GM23248 (cell line): ENCODE results near the gene SMIM22. TPM values are rescaled to one million over a fixed set of nuclear protein-coding genes. Genes with fewer than 3 reads are reported as not detected.

ENCODE experiments used
- DNase-seq: peaks from one replicate; pipeline ENCODE4 v3.0.0-alpha.2; 2015
- H2AFZ ChIP-seq: fragments of 200-600 bp; sonication (generic); 2 replicates; pipeline ENCODE4 v1.6.1; 2016; ENCODE audit warnings: antibody characterized with exemption
- H3F3A ChIP-seq: fragments of 200-600 bp; sonication (generic); 2 replicates; pipeline ENCODE4 v1.6.1; 2016; ENCODE audit warnings: mild to moderate bottlenecking, antibody characterized with exemption, mixed run types; ENCODE audit not compliant: insufficient read depth
- H3K27ac ChIP-seq: fragments of 200-600 bp; sonication (generic); 2 replicates; pipeline ENCODE4 v1.5.1; 2016; ENCODE audit warnings: mild to moderate bottlenecking
- H3K27me3 ChIP-seq: fragments of 200-600 bp; sonication (generic); replicated peaks from 2 replicates; pipeline ENCODE4 v1.6.1; 2016; ENCODE audit warnings: mild to moderate bottlenecking; ENCODE audit not compliant: insufficient read depth
- H3K36me3 ChIP-seq: fragments of 200-600 bp; sonication (generic); 2 replicates; pipeline ENCODE4 v1.6.1; 2016; ENCODE audit warnings: low read depth, mild to moderate bottlenecking
- H3K4me1 ChIP-seq: fragments of 200-600 bp; sonication (generic); 2 replicates; pipeline ENCODE4 v1.6.1; 2016; ENCODE audit warnings: mild to moderate bottlenecking; ENCODE audit not compliant: insufficient read depth
- H3K4me2 ChIP-seq: fragments of 200-600 bp; sonication (generic); one replicate; pipeline ENCODE4 v1.6.1; 2016; ENCODE audit warnings: mild to moderate bottlenecking; ENCODE audit not compliant: unreplicated experiment
- H3K4me3 ChIP-seq: fragments of 200-600 bp; sonication (generic); 2 replicates; pipeline ENCODE4 v1.5.1; 2016; ENCODE audit warnings: mild to moderate bottlenecking
- H3K79me2 ChIP-seq: fragments of 200-600 bp; sonication (generic); 2 replicates; pipeline ENCODE4 v1.6.1; 2016; ENCODE audit warnings: mild to moderate bottlenecking; ENCODE audit not compliant: insufficient read depth
- H3K9ac ChIP-seq: fragments of 200-600 bp; sonication (generic); 2 replicates; pipeline ENCODE4 v1.6.1; 2016; ENCODE audit warnings: mild to moderate bottlenecking
- H3K9me2 ChIP-seq: fragments of 200-600 bp; sonication (generic); 2 replicates; pipeline ENCODE4 v1.6.1; 2016; ENCODE audit warnings: mixed run types, mild to moderate bottlenecking, moderate library complexity; ENCODE audit not compliant: insufficient read depth
- H3K9me3 ChIP-seq: fragments of 200-600 bp; sonication (generic); one replicate; pipeline ENCODE4 v1.6.1; 2017; ENCODE audit warnings: low read depth
- H4K20me1 ChIP-seq: fragments of 200-600 bp; sonication (generic); 2 replicates; pipeline ENCODE4 v1.6.0; 2016; ENCODE audit not compliant: insufficient read depth
- EZH2 ChIP-seq: fragments of 200-600 bp; sonication (generic); IDR thresholded peaks from 2 replicates; pipeline ENCODE4 v1.6.1; 2018; ENCODE audit warnings: antibody characterized with exemption, mild to moderate bottlenecking; ENCODE audit not compliant: insufficient read depth, poor library complexity, severe bottlenecking
- EZH2phosphoT487 ChIP-seq: fragments of 200-600 bp; sonication (generic); IDR thresholded peaks from 2 replicates; pipeline ENCODE4 v1.6.1; 2018; ENCODE audit warnings: antibody characterized with exemption, moderate library complexity, mild to moderate bottlenecking, low read depth; ENCODE audit not compliant: insufficient read depth
- WGBS, 2 experiments: methylation state at CpG; one replicate each; pipeline ENCODE4 v1.1.6; 2015 to 2017; ENCODE audit warnings: low lambda C conversion rate in 2 of 2, low coverage in 1 of 2; ENCODE audit errors: missing lambda C conversion rate in 2 of 2; 5-methylcytosine and 5-hydroxymethylcytosine counted together
- in situ Hi-C: fragments of 300-500 bp; cut with MboI; formaldehyde crosslinking; loops from 2 replicates; pipeline ENCODE4 v1.15.0; 2020
- polyA plus RNA-seq: library from polyadenylated mRNA; unstranded; fragments of >200 nt; fragmentation: Nextera tagmentation; extraction: Ambion mirVana; gene quantifications from 2 replicates; pipeline ENCODE4 v1.2.1, GENCODE V29; 2016
- total RNA-seq: library from RNA; depleted of rRNA; stranded (reverse); fragments of >200 nt; shearing (Covaris generic); gene quantifications from 2 replicates; pipeline ENCODE4 v1.2.3, GENCODE V29; 2014

The SMIM22 gene
- total and polyA plus RNA-seq, 2 experiments from 2014 or later: not detected

GRCh38 chr16:4767872-4768548 lies 27.2 kb upstream of the SMIM22 start:
- in situ Hi-C loops: no loop called here
- peak overlapping the region; percentile 80 for H3K27ac ChIP-seq

GRCh38 chr16:4768549-4769305 lies 26.4 kb upstream of the SMIM22 start:
- peak overlapping the region; percentile 89 for H3K4me2 ChIP-seq
- peaks cover 31% of the 10 kb centered on the region for H3K79me2 ChIP-seq
- H3K9me3 ChIP-seq: no peaks in the 10 kb centered on the region
- H3K4me3 ChIP-seq: peak overlapping the region; percentile 77
- no peaks in the 10 kb centered on the region for H3K36me3 ChIP-seq
- no peaks in the 10 kb centered on the region for H3K27me3 ChIP-seq
- no peaks in the 10 kb centered on the region for H4K20me1 ChIP-seq
- in situ Hi-C loops: no loop called here
- no peak for TF ChIP-seq EZH2phosphoT487
- H3K9me2 ChIP-seq: no peaks in the 10 kb centered on the region
- peaks cover 5% of the 10 kb centered on the region for H3K4me1 ChIP-seq
- peak; percentile 99 for DNase-seq
- peak overlapping the region; percentile 80 for H3K27ac ChIP-seq
- peaks cover 8% of the 10 kb centered on the region; the same call in 1 of the 2 replicates for H3F3A ChIP-seq
- WGBS, 2 experiments: 2 to 3% methylated on average over 36 to 48 of the region's 48 CpGs
- H3K9ac ChIP-seq: peak overlapping the region; percentile 75
- H2AFZ ChIP-seq: peak overlapping the region; percentile 95

More at GRCh38 chr16:4767872-4768548, 27.2 kb upstream of the SMIM22 start:
- Histone ChIP-seq H3K4me3 (peak overlapping the region; percentile 77), H4K20me1 (no peaks in the 10 kb centered on the region), H3K79me2 (peaks cover 38% of the 10 kb centered on the region), H3K27me3 (no peaks in the 10 kb centered on the region), H3F3A (peaks cover 8% of the 10 kb centered on the region; the same call in 1 of the 2 replicates), H3K9me2 (no peaks in the 10 kb centered on the region), H3K36me3 (0 out of 2 replicates have a peak, but pooled peaks cover 4% of the 10 kb centered on the region), H3K4me1 (peaks cover 5% of the 10 kb centered on the region), H3K4me2 (peak overlapping the region; percentile 89), H3K9me3 (no peaks in the 10 kb centered on the region), H3K9ac (peak overlapping the region; percentile 75), H2AFZ (peak overlapping the region; percentile 95)
- WGBS, 2 experiments: 45 to 49% methylated on average over 17 of the region's 17 CpGs
- TF ChIP-seq EZH2: no peak
- TF ChIP-seq EZH2phosphoT487: no peak
- peak; percentile 69 for DNase-seq

- H3F3A ChIP-seq: peaks cover 8% of the 10 kb centered on the region; the same call in 1 of the 2 replicates
- in situ Hi-C loops: no loop called here
- H3K27ac ChIP-seq: no peak overlapping the region
- no peaks in the 10 kb centered on the region for H4K20me1 ChIP-seq
- WGBS, 2 experiments: 65 to 75% methylated on average over 7 of the region's 7 CpGs
- peak overlapping the region; percentile 77; the same call in 1 of the 2 replicates for H3K4me3 ChIP-seq
- no peak overlapping the region for H3K9ac ChIP-seq
- H3K9me2 ChIP-seq: no peaks in the 10 kb centered on the region
- TF ChIP-seq EZH2phosphoT487 (no peak), EZH2 (no peak)
- H3K27me3 ChIP-seq: no peaks in the 10 kb centered on the region
- peak overlapping the region; percentile 52 for H3K4me2 ChIP-seq
- no peak for DNase-seq
- H3K4me1 ChIP-seq: peaks cover 5% of the 10 kb centered on the region
- H2AFZ ChIP-seq: peak overlapping the region; percentile 95
- H3K9me3 ChIP-seq: no peaks in the 10 kb centered on the region
- no peaks in the 10 kb centered on the region for H3K36me3 ChIP-seq
- peaks cover 26% of the 10 kb centered on the region for H3K79me2 ChIP-seq
Measured at GRCh38 chr16:4769306-4769638, 25.9 kb upstream of the SMIM22 start.

- DNase-seq: no peak
- Histone ChIP-seq H3K27me3 (no peaks in the 10 kb centered on the region), H3K9me2 (no peaks in the 10 kb centered on the region), H3K27ac (no peak overlapping the region), H3F3A (peaks cover 8% of the 10 kb centered on the region; the same call in 1 of the 2 replicates), H4K20me1 (no peaks in the 10 kb centered on the region), H3K4me3 (no peak overlapping the region), H3K4me2 (no peak overlapping the region), H3K36me3 (no peaks in the 10 kb centered on the region), H3K9ac (no peak overlapping the region), H2AFZ (no peak overlapping the region), H3K4me1 (no peaks in the 10 kb centered on the region), H3K9me3 (no peaks in the 10 kb centered on the region), H3K79me2 (peaks cover 4% of the 10 kb centered on the region)
- in situ Hi-C loops: no loop called here
- 41 to 43% methylated on average over 3 of the region's 3 CpGs for WGBS, 2 experiments
- TF ChIP-seq EZH2phosphoT487: no peak
- no peak for TF ChIP-seq EZH2
Measured at GRCh38 chr16:4771646-4772045, 23.5 kb upstream of the SMIM22 start.
